Right ventricle myocardium inferior (tissue), 1 donor: ENCODE results near the gene QSOX1. TPM values are rescaled to one million over a fixed set of nuclear protein-coding genes. Genes with fewer than 3 reads are reported as not detected.

Experiments
- ATAC-seq: fragments of 200-7000 bp; cut with Tn5 transposase; one replicate; pipeline ENCODE4 v1.9.1; 2020; ENCODE audit warnings: mild to moderate bottlenecking, moderate library complexity
- DNase-seq: peaks from one replicate; pipeline ENCODE4 v3.0.0; 2021; ENCODE audit errors: missing footprints
- intact Hi-C: fragments of 100-400 bp; cut with DNase I; formaldehyde crosslinking; loops from one replicate; pipeline ENCODE4 v1.11.0; 2022
- total RNA-seq: library from RNA; stranded (reverse); fragmentation: NEBNext Ultra II Directional; extraction: Animal tissue kit (Norgen Biotek cat#: 25700); gene quantifications from one replicate; pipeline ENCODE4 v1.2.1, GENCODE V29; 2021
- donor health status: DM: no; HTN: yes; CAD: no; lungs with severe emphysema.

QSOX1 gene
- total RNA-seq, 1 donor from 2014 or later = 97.7 TPM

DNA sequence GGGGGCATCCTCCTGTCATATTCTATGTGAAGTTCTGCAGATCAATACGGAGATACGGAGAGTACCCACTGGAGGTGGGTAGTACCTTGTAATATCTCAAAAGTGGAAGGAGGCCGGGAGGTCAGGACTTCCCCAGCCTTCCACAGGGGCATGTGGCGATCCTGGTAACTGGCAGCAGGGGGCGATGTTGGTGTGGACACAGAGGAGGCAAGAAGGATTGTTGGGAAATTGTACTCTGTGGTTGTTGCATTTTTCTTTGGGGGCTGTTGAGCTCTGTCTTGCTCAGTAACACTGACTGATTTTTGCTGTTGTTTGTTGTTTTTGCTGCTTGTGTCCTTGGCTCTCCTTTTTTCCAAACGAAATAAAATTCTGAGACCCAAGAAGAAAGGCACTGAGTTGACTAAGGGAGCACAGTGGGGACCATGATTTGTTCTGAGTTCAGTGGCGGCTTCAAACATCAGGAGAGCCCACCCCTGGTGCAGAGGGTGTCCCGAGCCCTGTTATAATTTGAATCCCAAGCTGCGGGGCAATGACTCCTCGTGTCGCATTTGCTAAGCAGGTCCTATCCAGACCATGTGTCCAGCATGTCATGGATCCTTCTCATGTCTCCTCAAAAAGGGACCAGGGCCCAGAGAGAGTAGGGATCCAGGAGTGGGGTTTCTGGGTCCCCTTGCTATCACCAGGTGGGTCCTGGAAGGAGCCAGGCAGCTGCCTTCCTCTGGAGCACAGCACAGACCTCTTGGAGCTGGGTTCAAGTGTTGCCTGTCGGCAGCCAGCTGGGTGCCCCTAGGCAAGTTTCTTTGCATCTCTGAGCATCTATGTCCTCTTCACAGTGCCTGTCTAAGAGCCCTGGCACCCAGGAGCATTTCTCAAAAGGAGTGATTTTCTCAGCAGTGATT, 98.2 kb downstream of the QSOX1 start:
- ATAC-seq = peak; percentile 51
- intact Hi-C loops = loop anchor here (2.0 to 5.0 kb wide), 2 partner anchors 160 to 224 kb away; no protein-coding TSS in a partner anchor
- peak; percentile 90 for DNase-seq

Other genes with a start within 250 kb of the QSOX1 start
- 27.1 TPM for gene CEP350, start 200.1 kb upstream of the QSOX1 start, total RNA-seq
- gene LHX4, start 75.4 kb downstream of the QSOX1 start, total RNA-seq = not detected